Naive thymus-derived CD4-positive, alpha-beta T cell (primary cell): ENCODE results near the gene ZNF280A. TPM values are rescaled to one million over a fixed set of nuclear protein-coding genes. Genes with fewer than 3 reads are reported as not detected.
"Not testable (repeated sequence)": the region's sequence is repeated elsewhere in the genome, so short reads cannot be mapped to it uniquely, and the experiment has no call there.

Source experiments
- ATAC-seq: fragments of 150-1000 bp; cut with Tn5 transposase; 2 replicates; pipeline ENCODE4 v1.10.0; 2021; ENCODE audit warnings: mild to moderate bottlenecking, moderate library complexity
- CTCF ChIA-PET: fragments of 350-600 bp; sonication (Branson Sonifier 250); formaldehyde crosslinking; loops from one replicate; lab custom pipeline; 2021; ENCODE audit warnings: antibody characterized with exemption; lab: Charles Lee
- POLR2A ChIA-PET: fragments of 350-600 bp; sonication (Branson Sonifier 250); formaldehyde crosslinking; loops from one replicate; lab custom pipeline; 2021; ENCODE audit warnings: antibody characterized with exemption, inconsistent platforms; lab: Charles Lee
- DNase-seq, 9 donors: peaks; one replicate each; pipeline versions ENCODE4 v3.0.0 to v3.0.0-alpha.2; 2020 to 2022; ENCODE audit warnings: mixed read lengths in 1 of 9
- H3K27ac ChIP-seq: one replicate; pipeline ENCODE4 v1.7.0; 2013; ENCODE audit warnings: mild to moderate bottlenecking, low read depth, low read length, moderate library complexity
- H3K27me3 ChIP-seq, 2 donors: one replicate each; pipeline ENCODE4 v1.7.0; 2013; ENCODE audit warnings: low read length in 2 of 2, mild to moderate bottlenecking in 2 of 2, moderate library complexity in 2 of 2; ENCODE audit not compliant: control insufficient read depth in 2 of 2, insufficient read depth in 2 of 2
- H3K36me3 ChIP-seq, 3 experiments: 1 replicate in 2 of 3; 2 replicates in 1 of 3; pipeline ENCODE4 v1.7.0; 2013; ENCODE audit warnings: low read length in 3 of 3, mild to moderate bottlenecking in 3 of 3, moderate library complexity in 1 of 3; ENCODE audit not compliant: insufficient read depth in 3 of 3, control insufficient read depth in 2 of 3
- H3K4me1 ChIP-seq, 2 donors: one replicate each; pipeline ENCODE4 v1.7.0; 2013; ENCODE audit warnings: low read length in 2 of 2, mild to moderate bottlenecking in 2 of 2, moderate library complexity in 1 of 2; ENCODE audit not compliant: control insufficient read depth in 2 of 2, insufficient read depth in 2 of 2
- H3K4me3 ChIP-seq: 2 replicates; pipeline ENCODE4 v1.7.0; 2013; ENCODE audit warnings: mild to moderate bottlenecking, low read length
- H3K9me3 ChIP-seq, 3 experiments: 1 replicate in 2 of 3; 2 replicates in 1 of 3; pipeline ENCODE4 v1.7.0; 2013; ENCODE audit warnings: low read length in 3 of 3; ENCODE audit not compliant: control insufficient read depth in 2 of 3
- H3K27ac Mint-ChIP-seq, 9 donors: one replicate each; pipeline ENCODE4 v1.8.0; 2020 to 2022; ENCODE audit warnings: mixed read lengths in 9 of 9, mild to moderate bottlenecking in 8 of 9, moderate library complexity in 5 of 9, inconsistent platforms in 2 of 9
- H3K27me3 Mint-ChIP-seq, 5 donors: one replicate each; pipeline ENCODE4 v1.8.0; 2021 to 2022; ENCODE audit warnings: mixed read lengths in 5 of 5, mild to moderate bottlenecking in 1 of 5
- H3K36me3 Mint-ChIP-seq, 5 donors: one replicate each; pipeline ENCODE4 v1.8.0; 2020 to 2022; ENCODE audit warnings: mixed read lengths in 5 of 5, mild to moderate bottlenecking in 3 of 5, inconsistent platforms in 1 of 5
- H3K4me1 Mint-ChIP-seq, 7 donors: one replicate each; pipeline ENCODE4 v1.8.0; 2020 to 2022; ENCODE audit warnings: mixed read lengths in 7 of 7, mild to moderate bottlenecking in 3 of 7, inconsistent platforms in 1 of 7
- H3K4me3 Mint-ChIP-seq, 10 donors: one replicate each; pipeline ENCODE4 v1.8.0; 2020 to 2022; ENCODE audit warnings: mild to moderate bottlenecking in 10 of 10, mixed read lengths in 10 of 10, moderate library complexity in 6 of 10, inconsistent platforms in 2 of 10
- H3K9me3 Mint-ChIP-seq, 11 donors: one replicate each; pipeline ENCODE4 v1.8.0; 2020 to 2022; ENCODE audit warnings: mixed read lengths in 11 of 11, mild to moderate bottlenecking in 4 of 11, inconsistent platforms in 1 of 11, moderate library complexity in 1 of 11
- intact Hi-C, 2 donors: fragments of 100-400 bp; cut with micrococcal nuclease; formaldehyde crosslinking; loops; one replicate each; pipeline ENCODE4 v1.15.1; 2023
- polyA plus RNA-seq, 2 donors: library from polyadenylated mRNA; unstranded; fragments of 300-500 nt; fragmentation: Illumina TruSeq; gene quantifications; one replicate each; pipeline ENCODE4 v1.2.3, GENCODE V29; 2021
- total RNA-seq, 6 experiments: library from RNA in 5 of 6; stranded (reverse) in 5 of 6; gene quantifications; 1 replicate in 5 of 6; 2 replicates in 1 of 6; pipeline ENCODE4 v1.2.3 and lab custom pipeline; 2021 to 2026

Gene ZNF280A
- total and polyA plus RNA-seq, 7 experiments from 2014 or later = not detected

- intact Hi-C loops = no loop called here
- no peak overlapping the region for H3K4me3 ChIP-seq
- Mint-ChIP-seq H3K4me1 (no peaks in the 10 kb centered on the region), H3K4me3 (no peak overlapping the region), H3K27me3 (peaks cover 0 to 11% (median 6%) of the 10 kb centered on the region in 5 donors), H3K27ac (no peak overlapping the region), H3K9me3 (no peaks in the 10 kb centered on the region), H3K36me3 (no peaks in the 10 kb centered on the region)
- H3K4me1 ChIP-seq = no peaks in the 10 kb centered on the region
- POLR2A ChIA-PET = interaction anchor here (0.6 kb wide), 1 partner anchor 753 kb away, joined by 4 read pairs; no protein-coding TSS in a partner anchor
- ATAC-seq (no peak), DNase-seq (no peak)
- no peaks in the 10 kb centered on the region for H3K9me3 ChIP-seq
- no peaks in the 10 kb centered on the region for H3K27me3 ChIP-seq
- H3K36me3 ChIP-seq = no peaks in the 10 kb centered on the region
- CTCF ChIA-PET = no interaction called here
- H3K27ac ChIP-seq = no peak overlapping the region
These were observed 13.8 kb upstream of the ZNF280A start for GRCh38 chr22:22533863-22534262.

- no peak overlapping the region for H3K4me3 Mint-ChIP-seq
- peaks cover 0 to 11% (median 6%) of the 10 kb centered on the region in 5 donors for H3K27me3 Mint-ChIP-seq
- no peaks in the 10 kb centered on the region for H3K4me1 Mint-ChIP-seq
- Histone ChIP-seq H3K9me3 (no peaks in the 10 kb centered on the region), H3K4me1 (no peaks in the 10 kb centered on the region), H3K27ac (no peak overlapping the region), H3K4me3 (no peak overlapping the region), H3K36me3 (no peaks in the 10 kb centered on the region), H3K27me3 (no peaks in the 10 kb centered on the region)
- H3K9me3 Mint-ChIP-seq = no peaks in the 10 kb centered on the region
- H3K27ac Mint-ChIP-seq = peak overlapping the region in 1 of 9 donors; percentile 25
- ChIA-PET CTCF (no interaction called here), POLR2A (interaction anchor here (0.6 kb wide), 1 partner anchor 753 kb away, joined by 4 read pairs; no protein-coding TSS in a partner anchor)
- intact Hi-C loops = no loop called here
- ATAC-seq (no peak), DNase-seq (no peak)
- no peaks in the 10 kb centered on the region for H3K36me3 Mint-ChIP-seq
These were observed 13.3 kb upstream of the ZNF280A start for GRCh38 chr22:22533417-22533816.

DNA sequence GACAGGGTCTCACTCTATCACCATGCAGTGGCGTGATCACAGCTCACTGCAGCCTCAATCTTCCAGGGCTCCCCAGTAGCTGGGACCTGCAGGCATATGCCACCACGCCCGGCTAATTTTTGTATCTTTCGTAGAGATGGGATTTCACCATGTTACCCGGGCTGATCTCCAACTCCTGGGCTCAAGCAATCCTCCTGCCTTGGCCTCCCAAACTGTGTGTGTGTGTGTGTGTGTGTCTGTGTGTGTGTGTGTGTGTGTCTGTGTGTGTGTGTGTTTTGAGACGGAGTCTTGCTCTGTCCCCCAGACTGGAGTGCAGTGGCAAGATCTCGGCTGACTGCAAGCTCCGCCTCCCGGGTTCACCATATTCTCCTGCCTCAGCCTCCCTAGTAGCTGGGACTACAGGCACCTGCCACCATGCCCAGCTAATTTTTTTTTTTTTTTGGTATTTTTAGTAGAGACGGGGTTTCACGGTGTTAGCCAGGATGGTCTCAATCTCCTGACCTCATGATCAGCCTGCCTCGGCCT lies 12.5 kb upstream of the ZNF280A start:
- H3K9me3 Mint-ChIP-seq, H3K4me1 Mint-ChIP-seq, H3K4me3 ChIP-seq, H3K4me3 Mint-ChIP-seq, H3K27me3 ChIP-seq, intact Hi-C loops, H3K27ac ChIP-seq, H3K9me3 ChIP-seq, POLR2A ChIA-PET, H3K27ac Mint-ChIP-seq, DNase-seq, H3K36me3 Mint-ChIP-seq, H3K4me1 ChIP-seq, H3K36me3 ChIP-seq, CTCF ChIA-PET, ATAC-seq: not testable (repeated sequence)
- peaks cover 0 to 11% (median 6%) of the 10 kb centered on the region in 5 donors for H3K27me3 Mint-ChIP-seq

DNA sequence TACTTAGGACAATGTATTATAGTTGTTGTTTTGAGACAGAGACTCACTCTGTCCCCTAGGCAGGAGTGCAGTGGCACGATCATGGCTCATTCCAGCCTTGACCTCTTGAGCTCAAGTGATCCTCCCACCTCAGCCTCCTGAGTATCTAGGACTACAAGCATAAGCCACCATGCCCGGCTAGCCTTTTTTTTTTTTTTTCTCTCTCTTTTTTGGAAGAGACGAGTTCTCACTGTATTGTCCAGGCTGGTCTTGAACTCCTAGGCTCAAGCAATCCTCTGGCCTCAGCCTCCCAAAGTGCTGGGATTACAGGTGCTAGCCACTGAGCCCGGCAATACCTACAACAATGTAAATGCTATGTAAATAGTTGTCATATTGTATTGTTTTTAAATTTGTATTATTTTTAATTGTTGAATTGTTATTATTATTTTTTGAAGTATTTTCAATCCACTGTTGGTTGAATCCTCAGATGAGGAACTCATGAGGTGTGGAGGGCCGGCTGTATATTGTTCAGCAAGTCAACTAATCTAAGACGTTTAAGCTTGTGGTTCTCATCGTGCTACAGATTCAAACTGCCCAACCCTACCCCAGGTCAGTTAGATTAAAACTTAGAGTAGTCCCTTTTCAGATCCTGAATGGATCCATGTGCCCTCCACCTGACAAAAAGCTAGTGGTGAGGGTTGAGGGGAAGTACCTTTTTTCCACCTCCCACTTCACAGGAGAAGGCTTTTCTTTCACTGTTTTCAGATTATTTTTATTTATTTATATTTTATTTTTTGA lies 11.9 kb upstream of the ZNF280A start:
- no peak for ATAC-seq
- Mint-ChIP-seq H3K9me3 (no peaks in the 10 kb centered on the region), H3K4me3 (no peak overlapping the region), H3K27me3 (peaks cover 0 to 16% (median 6%) of the 10 kb centered on the region in 5 donors), H3K36me3 (no peaks in the 10 kb centered on the region), H3K4me1 (no peaks in the 10 kb centered on the region), H3K27ac (no peak overlapping the region)
- Histone ChIP-seq H3K36me3 (no peaks in the 10 kb centered on the region), H3K4me1 (no peaks in the 10 kb centered on the region), H3K27me3 (no peaks in the 10 kb centered on the region), H3K27ac (no peak overlapping the region), H3K4me3 (no peak overlapping the region), H3K9me3 (no peaks in the 10 kb centered on the region)
- intact Hi-C loops = no loop called here
- no peak for DNase-seq
- ChIA-PET CTCF (no interaction called here), POLR2A (no interaction called here)

GRCh38 chr22:22528780-22529179 lies 8.7 kb upstream of the ZNF280A start:
- intact Hi-C loops = no loop called here
- Mint-ChIP-seq H3K4me3 (no peak overlapping the region), H3K27me3 (peaks cover 0 to 21% (median 11%) of the 10 kb centered on the region in 5 donors), H3K4me1 (no peaks in the 10 kb centered on the region), H3K36me3 (no peaks in the 10 kb centered on the region), H3K9me3 (no peaks in the 10 kb centered on the region), H3K27ac (no peak overlapping the region)
- POLR2A ChIA-PET = no interaction called here
- Histone ChIP-seq H3K4me1 (no peaks in the 10 kb centered on the region), H3K36me3 (no peaks in the 10 kb centered on the region), H3K27me3 (no peaks in the 10 kb centered on the region), H3K4me3 (no peak overlapping the region), H3K9me3 (no peaks in the 10 kb centered on the region), H3K27ac (no peak overlapping the region)
- DNase-seq (no peak), ATAC-seq (no peak)
- CTCF ChIA-PET = interaction anchor here (0.7 kb wide), 1 partner anchor 333 kb away, joined by 4 read pairs; no protein-coding TSS in a partner anchor

GRCh38 chr22:22527312-22527711 lies 7.2 kb upstream of the ZNF280A start:
- no peak overlapping the region for H3K4me3 ChIP-seq
- no peak for ATAC-seq
- intact Hi-C loops = no loop called here
- H3K9me3 ChIP-seq = no peaks in the 10 kb centered on the region
- no peaks in the 10 kb centered on the region for H3K36me3 ChIP-seq
- CTCF ChIA-PET = no interaction called here
- Mint-ChIP-seq H3K27me3 (peaks cover 0 to 26% (median 12%) of the 10 kb centered on the region in 5 donors), H3K4me1 (no peaks in the 10 kb centered on the region), H3K27ac (no peak overlapping the region), H3K4me3 (no peak overlapping the region), H3K9me3 (no peaks in the 10 kb centered on the region), H3K36me3 (no peaks in the 10 kb centered on the region)
- no peaks in the 10 kb centered on the region for H3K27me3 ChIP-seq
- POLR2A ChIA-PET = no interaction called here
- no peak for DNase-seq
- no peaks in the 10 kb centered on the region for H3K4me1 ChIP-seq
- no peak overlapping the region for H3K27ac ChIP-seq
